OCI-LY7 (cell line): ENCODE data around the gene WDR26. TPM values are rescaled to one million over a fixed set of nuclear protein-coding genes. Genes with fewer than 3 reads are reported as not detected.
"Not testable (repeated sequence)": the region's sequence is repeated elsewhere in the genome, so short reads cannot be mapped to it uniquely, and the experiment has no call there.

ENCODE experiments used
- BruUV-seq: library from RNA; stranded (reverse); fragments of 400-500 nt; replicated peaks from 2 replicates; lab custom pipeline; 2021; lab: Mats Ljungman, UMichigan
- CTCF ChIA-PET: fragments of 300-600 bp; sonication (Branson Sonifier 250); formaldehyde crosslinking; loops from one replicate; lab custom pipeline; 2022; ENCODE audit warnings: antibody characterized with exemption; ENCODE audit not compliant: unreplicated experiment; lab: Charles Lee
- POLR2A ChIA-PET: fragments of 300-600 bp; sonication (Branson Sonifier 250); formaldehyde crosslinking; loops from one replicate; lab custom pipeline; 2022; ENCODE audit warnings: antibody characterized with exemption; lab: Charles Lee
- DNase-seq: peaks from one replicate; pipeline ENCODE4 v3.0.0-alpha.2; 2015; ENCODE audit warnings: low spot score
- H2AFZ ChIP-seq: fragments of 200-600 bp; sonication (generic), shearing (Covaris generic); 2 replicates; pipeline ENCODE4 v1.6.1; 2014; ENCODE audit warnings: mild to moderate bottlenecking, antibody characterized with exemption, low read length, moderate library complexity
- H3K27ac ChIP-seq: fragments of 200-600 bp; sonication (generic); 2 replicates; pipeline ENCODE4 v1.5.1; 2014; ENCODE audit warnings: mixed run types, low read depth, mild to moderate bottlenecking, moderate library complexity, low read length, inconsistent platforms; ENCODE audit not compliant: poor library complexity, severe bottlenecking
- H3K36me3 ChIP-seq: fragments of 200-600 bp; sonication (generic); 2 replicates; pipeline ENCODE4 v1.6.1; 2014; ENCODE audit warnings: mild to moderate bottlenecking, antibody characterized with exemption, low read length, moderate library complexity, mixed read lengths; ENCODE audit not compliant: insufficient read depth
- H3K4me1 ChIP-seq: fragments of 200-600 bp; sonication (generic); 2 replicates; pipeline ENCODE4 v1.5.1; 2014; ENCODE audit warnings: mild to moderate bottlenecking, low read length; ENCODE audit not compliant: insufficient read depth, poor library complexity, severe bottlenecking
- H3K4me2 ChIP-seq: fragments of 200-600 bp; sonication (generic); 2 replicates; pipeline ENCODE4 v1.6.1; 2014; ENCODE audit warnings: mild to moderate bottlenecking, low read length
- H3K4me3 ChIP-seq: fragments of 200-600 bp; sonication (generic); 2 replicates; pipeline ENCODE4 v1.5.1; 2014; ENCODE audit warnings: mild to moderate bottlenecking, low read depth, low read length; ENCODE audit not compliant: poor library complexity, severe bottlenecking
- H3K79me2 ChIP-seq: fragments of 200-600 bp; sonication (generic); 2 replicates; pipeline ENCODE4 v1.6.1; 2016; ENCODE audit warnings: low read depth, mild to moderate bottlenecking, low read length, moderate library complexity, mixed read lengths; ENCODE audit not compliant: insufficient read depth
- H3K9me2 ChIP-seq: fragments of 200-600 bp; sonication (generic); 2 replicates; pipeline ENCODE4 v1.6.1; 2016; ENCODE audit warnings: mild to moderate bottlenecking, low read length, mixed read lengths; ENCODE audit not compliant: insufficient read depth
- H3K9me3 ChIP-seq: fragments of 200-600 bp; sonication (generic); 2 replicates; pipeline ENCODE4 v1.6.1; 2014; ENCODE audit warnings: mild to moderate bottlenecking, mixed run types, low read length, mixed read lengths
- H4K20me1 ChIP-seq: fragments of 200-600 bp; sonication (generic); 2 replicates; pipeline ENCODE4 v1.6.1; 2014; ENCODE audit warnings: mild to moderate bottlenecking, antibody characterized with exemption, low read length, moderate library complexity, mixed read lengths; ENCODE audit not compliant: insufficient read depth
- CTCF ChIP-seq: fragments of 200-600 bp; sonication (generic); conservative IDR thresholded peaks from 2 replicates; pipeline ENCODE4 v1.5.1; 2014; ENCODE audit warnings: mild to moderate bottlenecking, antibody characterized with exemption, low read length, moderate library complexity, mixed read lengths
- EZH2phosphoT487 ChIP-seq: fragments of 200-600 bp; sonication (generic); IDR thresholded peaks from 2 replicates; pipeline ENCODE4 v1.6.1; 2018; ENCODE audit warnings: low read depth, borderline replicate concordance, mild to moderate bottlenecking, mixed run types, antibody characterized with exemption, low read length, moderate library complexity, mixed read lengths
- intact Hi-C: fragments of 100-400 bp; cut with micrococcal nuclease; formaldehyde crosslinking; loops from one replicate; pipeline ENCODE4 v1.10.0; 2022; ENCODE audit not compliant: unreplicated experiment
- total RNA-seq, 2 experiments: library from RNA; depleted of rRNA in 1 of 2; stranded (reverse); fragments of >200 nt in 1 of 2; shearing (Covaris generic) in 1 of 2; gene quantifications; 2 replicates each; pipeline ENCODE4 v1.2.3, GENCODE V29; 2014 to 2022

WDR26 gene
- total RNA-seq, 2 experiments from 2014 or later, result 32.0 to 77.5 TPM

- ChIA-PET POLR2A (no interaction called here), CTCF (no interaction called here)
- Histone ChIP-seq H3K4me1 (no peaks in the 10 kb centered on the region), H3K36me3 (no peaks in the 10 kb centered on the region), H2AFZ (no peak overlapping the region), H3K4me2 (no peak overlapping the region), H3K9me3 (peaks cover 8% of the 10 kb centered on the region; the same call in 1 of the 2 replicates), H3K9me2 (no peaks in the 10 kb centered on the region), H4K20me1 (no peaks in the 10 kb centered on the region), H3K79me2 (no peaks in the 10 kb centered on the region), H3K27ac (no peak overlapping the region), H3K4me3 (no peak overlapping the region)
- BruUV-seq, result no TSS peak
- no peak for DNase-seq
- no peak for TF ChIP-seq CTCF
- TF ChIP-seq EZH2phosphoT487, result no peak
- intact Hi-C loops, result no loop called here
Observed at GRCh38 chr1:224348137-224348536, 86.5 kb downstream of the WDR26 start.

GRCh38 chr1:224343679-224344078 lies 90.9 kb downstream of the WDR26 start:
- Histone ChIP-seq H3K4me1 (no peaks in the 10 kb centered on the region), H4K20me1 (no peaks in the 10 kb centered on the region), H3K27ac (no peak overlapping the region), H3K9me3 (peaks cover 12% of the 10 kb centered on the region; the same call in 1 of the 2 replicates), H3K9me2 (no peaks in the 10 kb centered on the region), H3K4me2 (no peak overlapping the region), H3K36me3 (no peaks in the 10 kb centered on the region), H3K4me3 (no peak overlapping the region), H2AFZ (no peak overlapping the region), H3K79me2 (no peaks in the 10 kb centered on the region)
- intact Hi-C loops, result no loop called here
- ChIA-PET CTCF (no interaction called here), POLR2A (interaction anchor here (0.6 to 1.3 kb wide), 3 partner anchors 9 to 335 kb away, joined by 3 to 4 read pairs (median 4); no protein-coding TSS in a partner anchor)
- BruUV-seq, result no TSS peak
- DNase-seq, result no peak
- TF ChIP-seq EZH2phosphoT487 (no peak), CTCF (no peak)

GRCh38 chr1:224340453-224341384 lies 93.9 kb downstream of the WDR26 start:
- BruUV-seq, H3K27ac ChIP-seq, H3K36me3 ChIP-seq, H3K4me1 ChIP-seq, H3K4me3 ChIP-seq, DNase-seq, H3K79me2 ChIP-seq, CTCF ChIA-PET, H2AFZ ChIP-seq, intact Hi-C loops, H4K20me1 ChIP-seq, H3K9me2 ChIP-seq: not testable (repeated sequence)
- peak overlapping the region; percentile 8; the same call in 1 of the 2 replicates for H3K4me2 ChIP-seq
- POLR2A ChIA-PET, result interaction anchor here (0.6 kb wide), 1 partner anchor 117 kb away, joined by 3 read pairs; no protein-coding TSS in a partner anchor
- H3K9me3 ChIP-seq, result peaks cover 12% of the 10 kb centered on the region; the same call in 1 of the 2 replicates
